Activated T-helper 1 cell treated with anti-CD3 and anti-CD28 coated beads, Interleukin-2, amount 50 U/mL, for 16 hours (primary cell): Measurements from ENCODE around the gene MAML3.

Experiments
- DNase-seq, 2 donors: peaks; one replicate each; pipeline ENCODE4 v3.0.0-alpha.2; 2020; ENCODE audit warnings: low read depth in 1 of 2, low spot score in 1 of 2

MAML3 gene

DNA sequence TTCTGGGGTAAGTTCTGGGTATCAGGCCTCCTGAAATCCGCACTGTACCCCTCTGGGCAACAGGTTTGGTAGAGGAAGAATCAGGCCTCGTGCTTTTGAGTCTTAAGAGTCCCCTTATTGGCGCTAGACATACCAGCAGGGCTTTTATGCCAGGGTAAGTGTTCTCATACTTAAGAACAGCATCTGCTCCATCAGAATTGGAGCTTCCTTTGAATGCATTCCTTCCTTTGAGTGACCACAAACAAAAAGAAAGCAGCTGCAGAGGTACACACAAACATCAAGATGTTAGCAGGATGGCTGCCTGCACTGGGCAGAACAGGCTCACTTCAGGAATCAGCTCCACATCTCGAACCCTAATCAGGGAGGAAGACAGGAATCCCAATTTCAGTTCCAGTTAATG, 331.6 kb downstream of the MAML3 start:
- DNase-seq, result no peak

DNA sequence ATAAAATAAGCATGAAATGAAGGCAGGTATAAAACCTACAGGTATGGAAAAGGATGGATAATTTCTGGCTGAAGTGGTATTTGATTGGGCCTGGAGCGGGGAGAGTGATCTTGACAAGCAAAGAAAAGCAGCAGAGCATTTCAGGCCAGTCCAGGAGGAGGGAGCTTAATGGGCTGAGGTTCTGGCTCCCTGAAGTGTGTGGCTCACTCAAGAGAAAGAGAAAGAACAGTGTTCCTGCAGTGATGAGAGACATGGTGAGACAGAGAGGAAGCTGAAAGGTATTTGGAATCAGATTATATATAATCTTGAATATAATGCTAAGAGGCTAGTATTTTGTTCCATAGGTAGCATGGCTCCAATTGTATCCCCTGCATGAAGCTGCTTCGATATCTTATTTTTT, 334.9 kb downstream of the MAML3 start:
- no peak for DNase-seq

DNA sequence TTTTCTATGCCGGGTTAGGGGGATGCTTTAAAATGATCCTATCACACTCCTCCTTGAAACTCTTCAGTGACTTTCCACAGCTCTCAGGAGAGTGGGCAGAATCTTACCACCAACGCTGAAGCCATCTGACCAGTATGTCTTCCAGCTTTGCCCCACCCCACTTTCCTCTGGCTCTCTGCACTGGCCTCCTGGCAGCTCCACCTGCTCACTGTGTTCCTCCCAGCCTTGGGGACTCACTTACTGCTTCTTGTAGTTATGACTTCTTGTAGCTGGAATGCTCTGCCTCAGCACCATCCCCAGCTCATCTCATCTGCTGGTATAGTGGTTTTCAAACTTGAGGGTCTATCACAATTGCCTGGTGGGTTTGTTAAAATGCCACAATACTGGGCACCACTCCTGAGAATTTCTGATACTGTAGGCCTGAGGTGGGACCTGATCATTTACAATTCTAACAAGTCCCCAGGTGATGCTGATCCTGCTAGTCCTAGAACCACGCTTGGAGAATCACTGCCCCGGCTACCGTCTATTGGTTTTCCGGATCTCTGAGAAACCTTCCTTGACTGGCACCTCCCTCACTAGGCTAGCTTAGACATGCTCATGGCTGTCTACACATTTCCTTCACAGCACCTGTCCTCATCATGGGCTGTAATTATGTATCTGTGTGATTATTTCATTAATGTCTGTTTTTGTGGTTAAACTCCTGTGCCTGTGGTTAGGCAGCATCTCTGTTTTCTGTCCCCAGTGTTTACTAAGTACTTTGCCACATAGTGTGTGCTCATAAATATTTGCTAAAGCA, 336.1 kb downstream of the MAML3 start:
- no peak for DNase-seq

DNA sequence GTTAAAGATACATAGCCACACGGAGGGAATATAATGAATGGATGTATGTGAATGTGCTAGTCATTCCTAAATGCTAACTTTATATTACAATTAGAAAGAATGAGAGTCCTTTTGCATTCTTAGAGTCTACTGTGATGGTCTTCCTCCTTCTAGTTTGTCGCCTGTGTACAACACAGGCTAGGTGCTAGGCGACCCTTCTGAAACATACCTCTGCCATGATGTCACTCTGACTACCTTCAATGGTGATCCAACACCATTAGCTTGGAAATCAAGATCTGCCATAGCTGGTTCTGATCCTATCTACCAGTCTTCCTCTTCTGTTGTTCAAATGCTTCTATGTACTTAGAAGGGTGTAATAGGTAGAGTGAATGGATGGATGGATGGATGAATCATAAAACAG, 337.1 kb downstream of the MAML3 start:
- no peak for DNase-seq

DNA sequence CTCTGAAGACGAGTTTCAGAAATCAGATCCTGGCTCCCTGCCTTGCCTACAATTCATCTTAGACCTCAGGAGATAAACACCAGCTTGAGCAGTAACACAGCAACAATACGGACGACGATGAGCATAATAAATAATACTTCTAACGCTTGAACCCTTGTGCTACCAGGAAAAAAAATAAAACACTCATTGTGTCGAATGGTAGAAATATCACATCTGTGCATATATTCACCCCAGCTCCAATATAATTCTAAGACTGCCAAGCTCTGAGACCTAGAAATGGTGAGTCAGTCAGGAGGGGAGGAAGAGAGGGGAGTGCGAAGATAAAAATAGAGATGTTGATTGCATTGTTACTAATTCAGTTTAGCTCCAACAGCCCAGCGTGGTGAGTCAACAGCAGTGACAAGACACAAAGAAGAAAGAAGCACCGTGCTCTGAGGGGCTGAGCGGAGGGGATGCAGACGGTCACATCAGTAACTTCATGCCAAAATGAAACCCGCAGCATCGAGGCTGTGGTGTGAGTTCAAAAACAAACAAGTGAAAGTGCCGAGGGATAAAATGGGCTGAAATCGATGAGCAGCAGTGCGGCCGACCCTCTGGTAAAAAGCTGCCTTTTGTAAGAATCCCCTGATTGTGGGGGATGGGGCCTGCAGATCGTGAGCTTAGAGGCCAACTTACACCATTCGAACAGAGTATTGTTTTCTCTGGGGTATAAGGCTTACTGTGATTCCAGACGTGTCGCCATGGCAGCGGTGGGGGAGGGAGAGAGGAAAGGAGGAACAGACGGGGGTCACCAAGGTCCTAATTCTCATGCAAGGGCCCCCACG, 338.0 kb downstream of the MAML3 start:
- DNase-seq, result no peak

DNA sequence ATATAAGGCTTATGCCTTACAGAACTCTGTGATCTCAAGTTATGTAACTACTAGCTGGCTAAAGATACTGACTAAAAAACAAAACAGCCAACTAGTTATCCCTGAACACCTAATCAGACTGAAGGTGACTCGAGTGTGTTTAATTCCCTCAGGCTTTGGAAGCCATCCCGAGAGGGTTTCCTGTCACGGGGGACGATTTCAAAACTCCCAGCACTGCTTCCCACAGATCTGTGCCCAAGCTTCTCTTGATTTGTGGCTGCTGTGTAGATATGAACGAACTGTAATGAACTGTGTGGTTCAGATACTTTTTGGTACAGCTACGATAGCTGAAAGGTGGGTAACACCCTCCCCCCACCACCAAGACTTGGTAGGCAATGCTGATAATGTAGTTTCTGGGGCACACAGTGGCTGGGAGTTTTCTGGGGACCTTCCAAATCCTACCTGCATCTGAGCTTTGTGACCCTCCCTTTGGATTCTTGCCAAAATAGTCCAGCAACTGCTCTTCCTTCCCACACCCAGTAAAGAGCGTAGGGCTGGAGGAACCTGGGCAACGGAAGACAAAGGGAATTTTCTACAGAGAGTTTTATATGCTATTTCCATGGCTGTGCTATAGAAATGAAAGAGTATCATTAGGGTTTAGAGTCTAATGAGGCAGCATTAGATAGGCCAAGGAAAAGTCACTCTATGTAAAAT, 339.5 kb downstream of the MAML3 start:
- DNase-seq, result no peak

DNA sequence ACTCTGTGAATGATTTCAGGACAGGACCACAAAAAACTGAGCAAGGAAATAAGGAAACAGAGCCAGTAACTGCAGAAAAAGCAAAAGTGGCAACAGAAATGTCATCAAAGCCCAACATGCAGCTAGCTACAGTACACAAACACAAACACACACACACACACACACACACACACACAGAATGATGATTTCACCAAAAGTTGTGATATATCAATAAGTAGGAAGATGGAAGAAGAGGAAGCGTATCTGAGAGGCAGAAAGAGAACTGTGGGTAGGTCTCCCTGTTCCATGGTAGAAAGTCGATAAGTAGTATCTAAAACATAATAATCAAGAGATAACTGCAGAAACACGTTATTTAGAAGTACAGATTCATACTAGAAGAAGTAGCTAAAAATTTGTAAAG, 340.1 kb downstream of the MAML3 start:
- DNase-seq, result no peak

DNA sequence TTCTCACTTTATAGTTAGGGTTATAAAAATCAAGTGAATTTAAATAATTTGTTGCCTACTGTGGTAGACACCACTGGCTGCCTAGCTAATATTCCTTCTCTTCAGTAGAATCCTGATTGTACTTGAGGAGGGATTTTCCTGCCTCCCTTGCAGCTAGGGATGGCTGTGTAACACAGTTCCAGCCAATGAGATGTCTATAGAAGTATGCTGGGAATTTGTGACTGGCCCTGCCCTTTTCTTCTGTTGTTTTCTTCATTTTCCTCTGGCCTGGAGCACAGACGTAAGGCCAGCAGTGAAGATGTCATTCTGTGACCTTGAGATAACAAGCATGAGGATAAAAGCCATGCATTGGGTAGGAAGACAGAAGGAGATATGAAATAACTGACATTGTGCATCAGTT, 343.3 kb downstream of the MAML3 start:
- no peak for DNase-seq

DNA sequence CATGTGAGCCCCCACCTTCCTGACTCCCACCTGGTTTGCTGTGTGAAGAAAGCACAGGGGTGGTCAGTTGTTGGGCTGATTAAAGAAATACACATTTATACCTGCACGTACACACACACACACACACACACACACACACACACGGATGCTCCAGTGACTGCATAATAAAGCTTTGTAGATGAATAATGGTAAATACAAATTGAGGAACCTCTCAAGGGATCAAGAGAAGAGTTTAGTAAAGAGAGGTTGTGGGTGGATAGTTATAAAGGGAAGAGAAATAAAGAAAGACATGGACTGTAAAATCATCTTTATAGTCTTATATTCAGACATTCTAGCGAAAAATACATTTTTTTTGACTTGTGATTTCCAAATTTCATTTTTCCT, 344.2 kb downstream of the MAML3 start:
- DNase-seq, result no peak

DNA sequence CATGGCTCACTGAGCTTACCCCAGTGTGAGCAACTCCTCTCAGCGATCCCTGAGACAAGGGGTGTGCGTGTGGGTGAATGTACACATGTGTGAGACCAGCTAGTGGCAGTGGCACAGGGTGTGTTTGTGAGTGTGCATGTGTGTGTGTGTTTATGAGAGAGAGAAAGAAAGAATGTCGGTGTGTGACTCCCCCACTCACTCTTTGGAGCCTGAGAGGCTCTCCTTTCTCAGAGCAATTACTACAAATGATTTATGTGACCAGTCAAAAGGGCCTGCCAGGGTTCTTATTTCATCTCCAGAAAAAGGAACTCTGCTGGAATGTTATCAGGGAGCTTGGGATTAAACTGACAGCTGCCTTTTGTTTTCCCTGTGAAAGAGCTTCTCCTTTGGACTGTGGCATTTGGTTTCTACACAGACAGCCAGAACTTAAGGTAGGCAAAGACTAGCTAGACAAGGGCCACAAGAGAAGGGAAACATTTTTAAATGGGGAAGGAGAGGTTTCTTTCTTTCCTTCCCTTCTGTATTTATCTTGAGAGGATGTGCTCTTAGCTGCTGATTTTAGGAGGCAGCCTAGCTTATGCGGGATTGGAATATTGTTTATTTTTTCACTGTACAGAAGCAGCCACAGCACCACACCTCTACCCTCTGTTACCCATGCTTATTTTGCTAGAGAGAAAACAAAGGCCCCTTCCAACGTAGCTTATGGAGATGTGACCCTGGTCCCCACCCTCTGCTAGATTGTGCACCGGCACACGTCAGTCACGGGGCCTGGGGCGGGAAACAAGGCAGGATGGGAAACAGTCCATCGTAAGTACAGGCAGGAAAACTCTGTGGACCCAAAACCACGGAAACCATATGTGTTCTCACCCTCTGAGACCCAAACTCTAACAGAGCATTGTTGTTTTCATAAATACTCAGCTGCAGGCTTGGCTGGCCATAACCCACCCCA, 344.9 kb downstream of the MAML3 start:
- DNase-seq, result no peak

DNA sequence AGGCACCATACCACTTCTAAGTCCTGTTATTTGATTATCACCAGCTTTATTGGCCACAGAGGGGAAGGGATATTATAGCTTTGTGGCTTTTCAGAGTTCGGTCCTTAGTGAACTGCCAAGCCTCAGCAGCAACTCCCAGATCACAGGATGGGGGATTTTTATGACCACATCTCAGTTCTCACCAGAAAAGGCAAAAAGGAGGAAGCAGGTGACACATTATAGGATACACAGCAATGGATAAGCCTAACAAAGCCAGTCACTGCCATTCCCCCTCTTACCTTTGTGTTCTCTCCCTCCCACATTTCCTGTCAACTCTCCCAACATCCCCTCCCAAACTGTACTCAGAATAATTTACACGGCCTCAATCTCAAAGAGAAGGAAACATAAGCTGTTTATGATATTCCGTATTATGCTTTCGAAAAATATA, 345.6 kb downstream of the MAML3 start:
- no peak for DNase-seq

DNA sequence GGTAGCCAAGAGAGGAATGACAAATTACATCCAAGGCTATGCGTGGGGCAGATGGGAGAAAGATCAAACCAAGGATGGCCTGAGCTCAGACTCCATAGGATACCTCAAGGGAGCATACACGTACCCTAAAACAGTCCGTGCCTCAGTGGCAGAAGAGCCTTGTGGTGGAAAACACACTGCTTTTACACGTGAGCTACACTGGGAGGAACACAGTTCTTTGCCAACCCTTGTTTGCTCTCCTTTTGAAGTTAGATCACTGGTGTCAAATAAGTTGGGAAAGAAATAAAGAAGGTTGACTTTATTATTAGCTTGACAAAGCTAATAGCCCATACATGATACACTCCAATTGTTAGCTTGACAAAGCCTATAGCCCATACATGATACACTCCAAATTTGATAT, 346.5 kb downstream of the MAML3 start:
- DNase-seq, result no peak

DNA sequence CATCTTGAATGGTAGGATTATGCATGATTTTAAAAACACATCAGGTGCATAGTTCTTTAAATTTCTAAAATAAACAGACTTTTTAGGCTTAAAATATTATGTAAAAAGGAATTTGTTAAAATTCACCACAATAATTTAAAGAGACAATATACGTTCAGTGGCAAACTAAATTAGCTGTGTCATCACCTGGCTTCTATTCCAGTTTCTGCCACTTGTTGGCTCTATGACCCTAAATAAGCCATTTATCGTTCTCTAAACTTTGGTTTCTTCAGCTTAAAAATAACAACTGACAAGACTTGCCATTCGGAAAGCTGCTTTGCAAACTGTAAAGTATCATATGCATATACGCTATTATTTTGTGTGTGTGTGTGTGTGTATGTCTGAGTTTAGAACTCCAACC, 347.1 kb downstream of the MAML3 start:
- no peak for DNase-seq

DNA sequence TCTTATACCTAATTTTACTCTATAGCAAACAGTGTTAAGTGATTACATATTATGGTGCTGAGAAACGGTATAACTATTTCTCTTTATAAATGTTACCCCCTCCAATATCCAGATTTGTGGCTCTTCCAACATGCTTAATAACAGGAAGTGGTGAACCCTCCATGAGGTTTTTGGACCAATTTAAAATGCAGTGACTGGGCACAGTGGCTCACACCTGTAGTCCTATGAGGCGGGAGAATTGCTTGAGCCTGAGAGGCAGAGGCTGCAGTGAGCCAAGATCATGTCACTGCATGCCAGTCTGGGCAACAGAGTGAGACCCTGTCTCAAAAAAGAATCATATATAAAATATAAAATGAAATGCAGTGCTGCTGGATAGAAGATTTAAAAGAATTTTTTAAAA, 351.1 kb downstream of the MAML3 start:
- no peak for DNase-seq

DNA sequence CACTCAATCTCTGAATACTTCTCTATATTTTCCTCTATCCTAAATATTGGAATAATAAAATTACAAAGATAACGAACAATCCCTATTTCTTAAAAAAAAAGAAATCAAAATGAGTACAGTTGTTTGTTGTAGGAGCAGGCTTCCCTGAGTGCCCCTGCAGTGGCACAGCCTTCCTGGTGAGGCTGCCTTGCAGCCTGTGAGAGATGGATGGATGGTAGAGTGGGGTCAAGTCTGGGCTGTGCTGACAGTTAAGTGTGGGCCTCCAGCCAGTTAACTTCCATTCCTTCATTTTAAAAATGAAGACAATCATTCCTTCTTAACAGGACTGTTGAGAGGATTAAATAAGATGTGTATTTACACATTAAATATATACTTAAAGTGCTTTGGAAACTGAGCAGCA, 351.5 kb downstream of the MAML3 start:
- DNase-seq, result no peak

DNA sequence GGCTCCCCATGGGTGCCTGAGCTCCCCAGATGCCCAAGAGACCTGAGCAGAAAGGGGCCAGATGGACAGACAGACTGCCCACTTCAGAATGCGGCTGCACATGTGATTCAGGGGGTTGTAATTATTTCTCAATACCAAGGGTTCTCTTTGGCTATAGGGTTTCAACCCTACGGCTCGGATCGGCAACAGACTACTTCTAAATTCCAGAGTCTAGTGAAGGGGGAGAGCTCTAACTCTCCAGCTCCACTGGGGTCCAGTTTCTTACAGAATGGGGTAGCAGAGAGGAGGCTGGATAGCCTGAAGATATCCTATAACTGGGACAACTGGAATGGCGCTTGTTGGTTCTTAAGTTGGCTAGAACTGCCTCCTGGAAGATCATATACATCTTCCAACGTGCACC, 352.1 kb downstream of the MAML3 start:
- DNase-seq, result no peak

DNA sequence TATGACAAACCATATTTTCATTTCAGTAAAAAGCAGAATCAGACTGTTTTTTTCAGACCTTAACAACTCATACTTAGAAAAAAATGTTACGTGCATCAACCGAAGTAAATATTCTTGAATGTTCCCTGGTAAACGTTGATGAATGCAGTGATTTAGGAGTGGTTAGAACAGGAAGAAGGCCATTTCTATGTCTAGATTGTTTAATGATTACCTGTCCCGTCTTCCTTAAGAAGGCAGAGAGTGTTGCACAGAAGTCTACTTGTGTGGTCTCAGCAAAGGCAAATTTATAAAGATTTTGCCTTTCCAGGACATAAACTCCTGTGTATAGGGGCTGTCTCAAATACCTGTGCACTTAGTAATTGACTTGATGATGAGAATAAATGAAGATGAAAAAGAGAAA, 353.9 kb downstream of the MAML3 start:
- DNase-seq, result no peak

DNA sequence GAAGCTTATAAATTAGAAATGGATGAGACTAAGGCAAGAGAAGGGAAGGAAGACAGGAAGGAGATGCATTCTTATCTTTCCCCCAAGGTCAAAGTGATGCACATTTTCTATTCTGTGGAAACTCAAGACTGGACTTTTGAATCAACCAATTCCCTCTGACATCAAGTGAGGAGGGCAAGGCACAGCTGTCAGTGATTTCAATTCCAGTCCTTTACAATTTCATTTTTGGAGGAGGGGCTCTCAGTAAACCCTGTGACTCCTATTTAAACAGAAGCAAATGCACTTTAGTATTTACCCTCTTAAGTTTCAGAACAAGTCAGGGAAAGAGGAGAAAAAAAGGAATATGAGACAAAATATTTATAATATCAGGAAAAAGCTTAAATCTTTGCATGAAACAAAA, 354.4 kb downstream of the MAML3 start:
- no peak for DNase-seq

DNA sequence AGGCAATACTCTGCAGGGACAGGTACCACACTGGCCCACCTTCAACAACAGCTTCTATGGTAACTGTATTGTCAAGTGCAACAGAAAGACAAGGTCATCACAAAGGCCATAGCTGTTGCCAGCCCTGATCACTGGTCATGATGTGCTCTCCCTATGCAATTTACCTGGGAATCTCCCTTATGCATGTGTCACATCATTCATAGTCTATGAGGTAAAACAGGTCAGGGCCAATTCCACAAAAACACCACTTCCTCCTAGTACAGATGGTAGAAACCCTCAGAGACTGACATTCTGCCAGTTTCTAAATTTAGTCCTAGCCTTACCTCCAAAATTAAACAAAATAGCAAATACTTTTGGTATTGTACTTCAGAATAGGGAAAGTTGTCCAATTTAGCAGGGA, 355.5 kb downstream of the MAML3 start:
- no peak for DNase-seq

DNA sequence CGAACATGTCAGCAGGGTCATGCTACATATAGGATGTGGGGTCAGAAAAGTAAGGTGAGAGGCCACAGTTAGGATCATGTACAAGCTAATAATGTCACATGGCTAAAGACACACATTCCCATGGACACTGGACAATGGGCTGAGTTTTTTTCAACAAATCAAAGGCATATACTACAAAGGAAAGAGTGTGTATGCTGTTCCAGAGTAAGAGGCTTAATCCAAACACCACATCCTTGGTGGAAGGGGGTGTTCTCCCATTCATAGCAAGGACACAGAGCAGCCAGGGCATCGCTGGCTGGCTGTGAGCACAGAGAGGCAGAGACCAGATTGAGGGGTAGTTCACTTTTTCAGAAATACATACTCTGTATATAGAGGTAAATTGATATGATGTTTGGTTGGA, 356.7 kb downstream of the MAML3 start:
- DNase-seq, result no peak
